HUES64 (cell line): Measurements from ENCODE around the gene LRRC8A.
"Not testable (repeated sequence)": the region's sequence is repeated elsewhere in the genome, so short reads cannot be mapped to it uniquely, and the experiment has no call there.

ENCODE experiments used
- H3K27ac ChIP-seq: 2 replicates; pipeline ENCODE4 v1.7.0; 2013; ENCODE audit warnings: low read depth, low read length, inconsistent platforms
- H3K27me3 ChIP-seq: 2 replicates; pipeline ENCODE4 v1.6.1; 2013; ENCODE audit warnings: mild to moderate bottlenecking, low read length; ENCODE audit not compliant: insufficient read depth
- H3K36me3 ChIP-seq: 2 replicates; pipeline ENCODE4 v1.6.1; 2013; ENCODE audit warnings: mild to moderate bottlenecking, low read length; ENCODE audit not compliant: insufficient read depth
- H3K4me1 ChIP-seq: 2 replicates; pipeline ENCODE4 v1.6.1; 2013; ENCODE audit warnings: mild to moderate bottlenecking, low read length, moderate library complexity; ENCODE audit not compliant: insufficient read depth
- H3K4me3 ChIP-seq: 2 replicates; pipeline ENCODE4 v1.5.1; 2013; ENCODE audit warnings: mild to moderate bottlenecking, low read length, moderate library complexity
- H3K9ac ChIP-seq: 2 replicates; pipeline ENCODE4 v1.6.1; 2013; ENCODE audit warnings: mild to moderate bottlenecking, low read depth, low read length
- H3K9me3 ChIP-seq: 2 replicates; pipeline ENCODE4 v1.6.1; 2013; ENCODE audit warnings: low read depth, low read length; ENCODE audit not compliant: insufficient read depth
- WGBS: fragments of 150-250, 120-280 bp; methylation state at CpG from one replicate; pipeline ENCODE4 v1.1.7; 2013; ENCODE audit warnings: missing lambda C conversion rate; 5-methylcytosine and 5-hydroxymethylcytosine counted together

Gene LRRC8A

DNA sequence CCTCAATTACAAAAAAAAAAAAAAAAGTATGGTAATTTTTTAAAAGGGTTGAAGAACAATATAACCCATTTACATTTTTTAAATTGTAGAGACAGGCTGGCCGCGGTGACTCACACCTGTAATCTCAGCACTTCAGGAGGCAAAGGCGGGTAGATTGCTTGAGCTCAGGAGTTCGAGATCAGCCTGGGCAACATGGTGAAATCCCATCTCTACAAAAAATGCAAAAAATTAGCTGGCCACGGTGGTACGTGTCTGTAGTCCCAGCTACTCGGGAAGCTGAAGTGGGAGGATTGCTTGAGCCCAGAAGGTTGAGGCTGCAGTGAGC, 11.0 kb upstream of the LRRC8A start:
- peaks cover 10% of the 10 kb centered on the region for H3K36me3 ChIP-seq
- 92% methylated on average over 7 of the region's 7 CpGs for WGBS
- not testable (repeated sequence) for H3K9ac ChIP-seq, H3K4me1 ChIP-seq, H3K27ac ChIP-seq, H3K27me3 ChIP-seq, H3K4me3 ChIP-seq, H3K9me3 ChIP-seq

DNA sequence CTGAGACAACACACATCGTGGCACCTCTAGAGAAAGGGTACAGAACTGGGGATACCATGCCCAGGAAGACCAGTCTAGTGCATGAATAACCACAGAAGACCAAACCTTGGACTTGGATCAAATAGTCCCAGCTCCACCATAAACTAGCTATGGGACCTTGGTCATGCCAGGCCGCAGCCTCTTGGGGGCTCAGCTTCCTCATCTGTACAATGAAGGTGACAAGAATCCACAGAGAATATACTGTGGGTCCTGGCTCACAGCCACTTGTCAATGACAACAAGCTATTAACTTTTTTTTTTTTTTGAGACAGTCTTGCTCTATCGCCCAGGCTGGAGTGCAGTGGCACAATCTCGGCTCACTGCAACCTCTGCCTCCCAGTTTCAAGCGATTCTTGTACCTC, 4.1 kb upstream of the LRRC8A start:
- Histone ChIP-seq H3K27me3 (no peaks in the 10 kb centered on the region), H3K36me3 (no peaks in the 10 kb centered on the region), H3K9me3 (no peaks in the 10 kb centered on the region), H3K9ac (no peak overlapping the region), H3K4me3 (no peak overlapping the region), H3K27ac (no peak overlapping the region), H3K4me1 (peaks cover 7% of the 10 kb centered on the region; the same call in 1 of the 2 replicates)
- 97% methylated on average over 5 of the region's 5 CpGs for WGBS

DNA sequence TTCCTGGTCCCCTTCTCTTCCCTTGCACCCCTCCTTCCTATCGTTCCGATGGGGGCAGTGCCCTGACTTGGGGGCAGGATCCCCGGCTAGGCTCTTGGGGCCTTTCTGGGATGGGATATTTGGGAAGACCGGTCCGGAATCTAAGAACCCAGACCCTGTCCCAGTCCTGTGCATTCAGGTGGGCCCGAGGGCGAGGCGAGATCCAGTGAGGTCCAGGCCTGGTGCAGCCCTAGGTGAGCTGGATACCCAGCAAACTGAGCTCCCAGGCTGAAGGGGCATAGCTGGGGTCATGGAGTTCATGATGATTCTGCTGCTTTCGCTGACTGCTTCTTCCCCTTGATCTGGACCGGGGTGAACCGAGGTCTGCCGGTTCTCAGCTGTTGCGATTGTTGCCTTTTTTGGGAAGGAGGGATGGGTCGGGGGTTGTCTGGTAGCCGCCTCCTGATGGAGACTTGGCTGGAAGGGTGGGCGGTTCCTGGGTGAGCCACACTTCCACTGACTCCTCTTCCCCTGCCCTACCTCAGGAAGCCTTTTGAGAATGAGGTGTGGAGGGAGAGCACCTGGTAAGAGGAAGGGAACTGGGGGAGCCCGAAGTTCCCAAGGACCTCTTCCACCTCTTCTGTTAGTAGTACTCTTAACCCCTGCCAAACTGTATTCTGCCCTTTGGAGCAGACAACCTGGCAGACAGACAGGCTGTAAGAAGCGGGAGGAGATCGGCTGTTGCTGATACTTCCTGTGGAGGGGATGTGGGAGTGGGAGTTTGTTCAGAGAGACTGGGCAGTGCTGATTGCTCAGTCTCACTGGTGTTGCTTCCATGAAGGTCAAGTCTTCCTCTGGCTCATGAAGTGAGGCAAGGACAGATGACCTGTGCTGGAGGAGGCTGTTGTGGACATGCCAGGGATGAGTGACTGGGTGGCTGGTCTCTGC, 1.0 kb downstream of the LRRC8A start:
- Histone ChIP-seq H3K9ac (peak overlapping the region; percentile 95), H3K9me3 (no peaks in the 10 kb centered on the region), H3K27ac (peak overlapping the region; percentile 75), H3K4me3 (peak overlapping the region; percentile 99), H3K4me1 (peaks cover 15% of the 10 kb centered on the region; the same call in 1 of the 2 replicates), H3K36me3 (peaks cover 28% of the 10 kb centered on the region), H3K27me3 (no peaks in the 10 kb centered on the region)
- WGBS = 5% methylated on average over 15 of the region's 19 CpGs

DNA sequence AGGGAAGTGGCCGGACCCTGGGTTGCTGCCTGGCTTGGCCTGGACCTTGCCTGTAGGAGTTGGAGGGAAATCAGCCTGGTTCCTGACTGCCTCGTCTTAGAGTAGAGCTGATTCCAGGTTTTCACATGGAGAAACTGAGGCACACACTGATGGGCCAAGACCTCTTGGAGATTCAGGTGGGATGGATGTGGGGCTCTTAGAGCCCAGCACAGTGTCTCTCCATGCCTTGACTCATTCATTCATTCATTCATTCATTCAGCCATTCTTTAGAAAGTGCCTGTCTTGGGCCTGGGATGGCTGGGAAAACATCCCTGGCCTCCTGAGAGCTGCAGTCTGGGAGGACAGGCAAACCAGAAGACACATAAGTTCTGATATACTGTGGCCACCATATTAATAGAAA, 2.2 kb downstream of the LRRC8A start:
- WGBS = 94% methylated on average over 2 of the region's 2 CpGs
- H3K9me3 ChIP-seq = no peaks in the 10 kb centered on the region
- H3K36me3 ChIP-seq = peaks cover 33% of the 10 kb centered on the region
- H3K27ac ChIP-seq = no peak overlapping the region
- peaks cover 25% of the 10 kb centered on the region; the same call in 1 of the 2 replicates for H3K4me1 ChIP-seq
- no peak overlapping the region for H3K9ac ChIP-seq
- H3K4me3 ChIP-seq = no peak overlapping the region
- no peaks in the 10 kb centered on the region for H3K27me3 ChIP-seq

DNA sequence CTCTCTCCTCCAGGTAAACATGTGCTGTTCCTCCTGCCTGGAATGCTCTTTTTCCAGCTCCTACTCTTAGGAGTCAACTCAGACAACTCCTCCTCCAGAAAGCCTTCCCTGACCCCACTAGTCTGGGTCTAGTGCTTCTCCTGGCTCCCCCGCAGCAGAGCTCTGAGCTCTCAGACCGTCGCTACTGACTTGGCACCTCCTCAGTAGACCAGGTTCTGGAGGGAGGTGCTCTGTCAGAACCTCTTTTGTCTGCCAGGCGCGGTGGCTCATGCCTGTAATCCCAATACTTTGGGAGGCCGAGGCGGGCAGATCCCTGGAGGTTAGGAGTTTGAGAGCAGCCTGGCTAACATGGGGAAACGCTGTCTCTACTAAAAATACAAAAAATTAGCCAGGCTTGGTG, 3.4 kb downstream of the LRRC8A start:
- Histone ChIP-seq H3K4me3 (no peak overlapping the region), H3K27ac (no peak overlapping the region), H3K9ac (no peak overlapping the region), H3K27me3 (no peaks in the 10 kb centered on the region), H3K9me3 (no peaks in the 10 kb centered on the region), H3K4me1 (peaks cover 19% of the 10 kb centered on the region; the same call in 1 of the 2 replicates), H3K36me3 (peaks cover 38% of the 10 kb centered on the region)
- WGBS = 89% methylated on average over 8 of the region's 8 CpGs

DNA sequence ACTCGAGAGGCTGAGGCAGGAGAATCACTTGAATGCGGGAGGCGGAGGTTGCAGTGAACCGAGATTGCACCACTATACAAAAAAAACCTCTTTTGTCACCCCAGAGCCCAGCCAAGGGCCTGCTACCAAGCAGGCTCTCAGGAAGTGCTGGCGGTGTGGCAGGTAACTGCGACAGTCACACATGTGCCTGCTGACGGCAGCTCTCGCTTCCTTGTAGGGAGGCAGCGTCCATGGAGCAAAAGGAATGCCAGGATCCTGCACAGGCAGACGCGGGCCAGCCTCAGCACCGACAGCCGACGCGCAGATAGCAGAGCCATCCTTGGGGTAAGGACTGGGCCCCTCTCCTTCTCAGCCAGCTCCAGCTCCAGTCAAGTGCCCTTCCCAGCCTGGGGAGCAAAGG, 3.9 kb downstream of the LRRC8A start:
- Histone ChIP-seq H3K4me1 (peaks cover 19% of the 10 kb centered on the region; the same call in 1 of the 2 replicates), H3K27ac (no peak overlapping the region; the same call in 1 of the 2 replicates), H3K27me3 (no peaks in the 10 kb centered on the region), H3K9ac (no peak overlapping the region), H3K4me3 (no peak overlapping the region), H3K36me3 (peaks cover 42% of the 10 kb centered on the region), H3K9me3 (no peaks in the 10 kb centered on the region)
- WGBS = 94% methylated on average over 15 of the region's 15 CpGs

DNA sequence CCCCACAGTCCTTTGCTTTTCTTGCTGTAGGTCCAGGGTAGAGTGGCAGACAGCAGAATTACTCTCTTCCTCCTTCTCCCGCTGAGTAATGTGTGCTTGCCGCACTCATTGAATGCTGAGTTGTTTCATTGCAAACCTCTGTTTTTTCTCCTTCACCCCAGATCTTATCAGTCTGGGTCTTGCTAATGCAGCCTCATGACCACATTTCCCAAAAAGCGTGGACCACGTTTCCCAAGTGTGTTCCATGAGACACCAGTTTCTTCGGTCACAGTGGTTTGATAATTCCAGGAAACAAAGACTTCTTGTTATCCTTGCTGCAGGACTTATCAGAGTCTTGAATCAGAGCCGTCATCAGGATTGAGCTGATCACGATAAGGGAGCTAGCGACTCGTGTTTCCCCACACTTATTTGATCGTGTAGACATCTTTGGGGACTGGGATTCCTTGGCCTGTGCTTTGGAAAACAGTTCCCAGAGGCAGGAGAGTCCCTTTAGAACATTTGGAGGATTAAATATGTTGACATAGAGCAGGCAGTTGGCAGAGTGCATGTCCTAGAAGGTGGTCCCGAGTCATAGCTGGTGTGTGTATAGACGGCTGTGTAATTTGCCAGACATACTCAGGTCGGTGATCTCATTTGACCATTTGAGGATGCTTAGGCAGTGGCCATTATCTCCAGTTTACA, 4.4 kb downstream of the LRRC8A start:
- no peaks in the 10 kb centered on the region for H3K27me3 ChIP-seq
- no peak overlapping the region for H3K9ac ChIP-seq
- 91% methylated on average over 13 of the region's 13 CpGs for WGBS
- no peak overlapping the region for H3K4me3 ChIP-seq
- peaks cover 44% of the 10 kb centered on the region for H3K36me3 ChIP-seq
- no peaks in the 10 kb centered on the region for H3K9me3 ChIP-seq
- H3K27ac ChIP-seq = no peak overlapping the region; the same call in 1 of the 2 replicates
- H3K4me1 ChIP-seq = peaks cover 19% of the 10 kb centered on the region; the same call in 1 of the 2 replicates

DNA sequence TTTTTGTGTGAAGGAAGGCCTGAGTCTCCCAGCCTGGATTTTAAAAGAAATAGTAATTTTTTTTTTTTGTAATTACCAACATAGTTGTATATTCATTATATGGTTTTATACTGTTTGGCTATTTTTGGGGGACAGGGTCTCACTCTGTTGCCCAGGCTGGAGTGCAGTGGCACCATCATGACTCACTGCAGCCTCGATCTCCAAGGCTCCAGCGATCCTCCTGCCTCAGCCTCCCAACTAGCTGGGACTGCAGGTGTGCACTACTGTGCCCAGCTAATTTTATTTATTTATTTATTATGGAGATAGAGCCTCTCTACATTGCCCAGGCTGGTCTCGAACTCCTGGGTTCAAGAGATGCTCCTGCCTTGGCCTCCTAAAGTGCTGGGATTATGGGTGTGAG, 5.1 kb downstream of the LRRC8A start:
- no peaks in the 10 kb centered on the region for H3K9me3 ChIP-seq

DNA sequence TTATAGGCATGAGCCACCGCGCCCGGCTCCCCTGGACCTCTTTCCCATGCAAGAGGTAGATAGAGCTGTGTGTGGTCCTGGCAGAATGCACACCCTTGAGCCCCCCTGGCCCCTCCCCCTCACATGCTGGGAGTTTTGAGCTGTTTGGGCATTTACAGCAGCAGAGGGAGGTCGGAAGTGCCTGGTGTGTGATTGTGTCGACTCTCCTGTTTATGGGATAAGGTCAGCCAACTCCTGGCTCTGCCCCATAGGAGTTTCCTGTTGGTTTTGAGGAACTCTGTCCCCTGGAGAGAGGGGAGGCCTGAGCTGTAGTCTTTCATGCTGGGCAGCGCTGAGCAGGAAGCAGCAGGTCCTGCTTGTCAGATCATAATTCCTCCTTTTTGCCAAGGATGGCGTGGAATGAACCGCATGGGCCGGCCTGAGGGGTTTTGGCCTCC, 6.0 kb downstream of the LRRC8A start:
- H3K4me1 ChIP-seq = peaks cover 19% of the 10 kb centered on the region; the same call in 1 of the 2 replicates
- H3K9me3 ChIP-seq = no peaks in the 10 kb centered on the region
- no peaks in the 10 kb centered on the region for H3K27me3 ChIP-seq
- H3K36me3 ChIP-seq = peaks cover 57% of the 10 kb centered on the region
- H3K4me3 ChIP-seq = no peak overlapping the region
- H3K27ac ChIP-seq = peak overlapping the region; percentile 84; the same call in 1 of the 2 replicates
- WGBS = 27% methylated on average over 9 of the region's 9 CpGs
- H3K9ac ChIP-seq = peak overlapping the region; percentile 7; the same call in 1 of the 2 replicates

More for the DNA sequence above, 5.1 kb downstream of the LRRC8A start:
- Histone ChIP-seq H3K4me3 (no peak overlapping the region), H3K36me3 (peaks cover 51% of the 10 kb centered on the region), H3K27me3 (no peaks in the 10 kb centered on the region), H3K27ac (peak overlapping the region; percentile 24; the same call in 1 of the 2 replicates), H3K4me1 (peaks cover 19% of the 10 kb centered on the region; the same call in 1 of the 2 replicates), H3K9ac (no peak overlapping the region)
- 98% methylated on average over 3 of the region's 3 CpGs for WGBS

DNA sequence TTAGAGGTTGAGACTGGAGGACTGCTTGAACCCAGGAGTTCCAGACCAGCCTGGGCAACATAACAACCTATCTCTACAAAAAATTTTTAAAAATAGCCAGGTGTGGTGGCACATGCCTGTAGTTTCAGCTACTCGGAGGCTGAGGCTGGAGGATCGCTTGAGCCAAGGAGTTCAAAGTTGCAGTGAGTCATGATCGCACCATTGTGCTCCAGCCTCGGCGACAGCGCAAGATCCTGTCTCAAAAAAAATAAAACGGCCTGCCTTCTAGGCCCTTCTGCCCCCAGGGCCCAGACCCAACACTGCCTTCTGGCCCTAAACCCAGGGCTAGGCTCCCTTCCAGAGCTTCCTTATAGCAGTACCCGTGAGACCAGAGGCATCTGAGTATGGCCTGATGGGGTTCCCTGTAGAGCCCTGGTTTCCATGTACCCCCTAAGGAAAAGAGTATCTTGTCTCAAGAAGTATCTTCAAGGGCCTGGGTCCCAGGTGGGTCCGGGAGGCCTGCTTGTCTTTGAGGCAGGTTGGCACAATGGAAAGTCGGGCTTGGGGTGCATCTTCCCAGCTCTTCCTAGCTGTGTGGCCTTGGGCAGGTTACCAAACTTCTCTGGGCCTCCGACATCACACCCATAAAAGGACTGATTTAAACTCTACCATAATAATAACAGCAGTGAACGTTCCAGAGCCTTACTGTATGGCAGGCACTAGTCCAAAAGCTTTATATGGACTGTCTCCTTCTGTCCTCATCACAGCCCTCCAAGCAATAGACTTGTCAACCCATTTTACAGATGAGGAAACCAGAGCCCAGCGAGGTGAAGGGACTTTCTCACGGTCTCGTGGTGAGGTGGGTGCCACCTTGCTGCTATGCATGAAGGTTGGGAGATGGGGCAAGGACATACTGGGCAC, 9.6 kb downstream of the LRRC8A start:
- Histone ChIP-seq H3K9ac (no peak overlapping the region), H3K27ac (no peak overlapping the region), H3K9me3 (no peaks in the 10 kb centered on the region), H3K4me3 (no peak overlapping the region), H3K36me3 (peaks cover 67% of the 10 kb centered on the region), H3K27me3 (no peaks in the 10 kb centered on the region), H3K4me1 (peaks cover 27% of the 10 kb centered on the region)
- WGBS = 94% methylated on average over 15 of the region's 15 CpGs
